Astrocyte (in vitro differentiated cells and primary cell): ENCODE measurements around the gene CA6.
"Not testable (repeated sequence)": the region's sequence is repeated elsewhere in the genome, so short reads cannot be mapped to it uniquely, and the experiment has no call there.

ENCODE experiments used
- EZH2 ChIP-seq: IDR thresholded peaks from 2 replicates; pipeline ENCODE4 v1.6.1; 2012; ENCODE audit warnings: mild to moderate bottlenecking, low read length, inconsistent platforms; ENCODE audit not compliant: insufficient read depth
- TF ChIP-seq, protein P1 (sequence below): IDR thresholded peaks from 2 replicates; pipeline ENCODE4 v1.5.1; 2011; ENCODE audit warnings: low read depth, mild to moderate bottlenecking, inconsistent platforms, low read length, moderate library complexity; ENCODE audit not compliant: insufficient read depth

DNA sequence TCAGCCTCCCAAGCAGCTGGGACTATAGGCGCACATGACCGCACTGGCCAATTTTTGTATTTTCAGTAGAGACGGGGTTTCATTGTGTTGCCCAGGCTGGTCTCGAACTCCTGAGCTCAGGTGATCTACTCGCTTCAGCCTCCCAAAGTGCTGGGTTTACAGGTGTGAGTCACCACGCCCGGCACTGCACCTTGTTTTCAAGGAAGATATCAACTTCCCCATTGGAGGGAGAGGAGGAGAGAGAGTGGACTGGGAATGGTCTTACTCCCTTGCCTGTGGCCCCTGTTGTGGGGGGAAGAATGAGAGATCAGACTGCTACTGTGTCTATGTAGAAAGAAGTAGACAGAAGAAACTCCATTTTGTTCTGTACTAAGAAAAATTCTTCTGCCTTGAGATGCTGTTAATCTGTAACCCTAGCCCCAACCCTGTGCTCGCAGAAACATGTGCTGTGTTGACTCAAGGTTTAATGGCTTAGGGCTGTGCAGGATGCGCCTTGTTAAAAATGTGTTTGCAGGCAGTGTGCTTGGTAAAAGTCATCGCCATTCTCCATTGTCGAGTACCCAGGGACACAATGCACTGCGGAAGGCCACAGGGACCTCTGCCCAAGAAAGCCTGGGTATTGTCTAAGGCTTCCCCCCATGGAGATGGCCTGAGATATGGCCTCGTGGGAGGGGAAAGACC lies 56.0 kb downstream of the CA6 start:
- TF ChIP-seq, protein P1, sequence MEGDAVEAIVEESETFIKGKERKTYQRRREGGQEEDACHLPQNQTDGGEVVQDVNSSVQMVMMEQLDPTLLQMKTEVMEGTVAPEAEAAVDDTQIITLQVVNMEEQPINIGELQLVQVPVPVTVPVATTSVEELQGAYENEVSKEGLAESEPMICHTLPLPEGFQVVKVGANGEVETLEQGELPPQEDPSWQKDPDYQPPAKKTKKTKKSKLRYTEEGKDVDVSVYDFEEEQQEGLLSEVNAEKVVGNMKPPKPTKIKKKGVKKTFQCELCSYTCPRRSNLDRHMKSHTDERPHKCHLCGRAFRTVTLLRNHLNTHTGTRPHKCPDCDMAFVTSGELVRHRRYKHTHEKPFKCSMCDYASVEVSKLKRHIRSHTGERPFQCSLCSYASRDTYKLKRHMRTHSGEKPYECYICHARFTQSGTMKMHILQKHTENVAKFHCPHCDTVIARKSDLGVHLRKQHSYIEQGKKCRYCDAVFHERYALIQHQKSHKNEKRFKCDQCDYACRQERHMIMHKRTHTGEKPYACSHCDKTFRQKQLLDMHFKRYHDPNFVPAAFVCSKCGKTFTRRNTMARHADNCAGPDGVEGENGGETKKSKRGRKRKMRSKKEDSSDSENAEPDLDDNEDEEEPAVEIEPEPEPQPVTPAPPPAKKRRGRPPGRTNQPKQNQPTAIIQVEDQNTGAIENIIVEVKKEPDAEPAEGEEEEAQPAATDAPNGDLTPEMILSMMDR: not testable (repeated sequence)
- TF ChIP-seq EZH2: not testable (repeated sequence)
